ENCODE data around the gene RGS9. TPM values are rescaled to one million over a fixed set of nuclear protein-coding genes. Genes with fewer than 3 reads are reported as not detected.

RGS9 gene
- total and polyA plus RNA-seq, 4 donors = 1.0 to 4.0 (median 2.1) TPM

DNA sequence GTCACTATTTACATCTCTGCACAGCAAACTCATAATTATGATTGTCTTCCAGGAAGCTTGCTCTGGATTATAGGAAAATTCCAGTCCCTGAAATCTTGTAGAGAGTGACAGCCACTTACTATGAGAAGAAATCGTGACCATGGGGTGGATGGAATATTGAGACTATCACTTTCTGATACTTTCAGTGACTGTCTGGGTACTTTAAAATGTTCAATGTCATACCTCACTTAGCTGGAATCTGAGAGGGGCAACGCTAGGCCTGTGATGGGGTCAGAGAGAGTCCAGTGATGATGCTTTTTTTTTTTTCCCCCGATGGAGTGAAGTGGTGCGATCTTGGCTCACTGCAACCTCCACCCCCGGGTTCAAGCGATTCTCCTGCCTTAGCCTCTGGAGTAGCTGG, 32.2 kb upstream of the RGS9 start:
- WGBS = 76% methylated on average over 6 of the region's 6 CpGs
- no peak for DNase-seq (ENCODE audit: low spot score)
- H3K27me3 ChIP-seq (ENCODE audit: control insufficient read depth in 4 of 4, insufficient read depth in 4 of 4, low read length in 3 of 4) = no peaks in the 10 kb centered on the region
- H3K4me1 ChIP-seq (ENCODE audit: control insufficient read depth in 4 of 4, insufficient read depth in 4 of 4, low read length in 3 of 4) = peaks cover 5 to 21% (median 11%) of the 10 kb centered on the region in 4 donors
- H3K9me3 ChIP-seq (ENCODE audit: control insufficient read depth in 4 of 4, low read length in 3 of 4) = no peaks in the 10 kb centered on the region
- no peak overlapping the region for H3K4me3 ChIP-seq (ENCODE audit: low read depth in 1 of 3, low read length in 3 of 3)
- no peak overlapping the region for H3K9ac ChIP-seq (ENCODE audit: low read depth in 1 of 2, low read length in 2 of 2)
- no peak overlapping the region for H3K27ac ChIP-seq (ENCODE audit: low read depth in 1 of 2, low read length in 2 of 2)
- no peak for TF ChIP-seq FOXA1 (IDR thresholded peaks at IDR 0.05)
- no peak for TF ChIP-seq NR2F2 (IDR thresholded peaks at IDR 0.05)
- no peak for TF ChIP-seq EGR1 (IDR thresholded peaks at IDR 0.05; ENCODE audit: low read depth in 2 of 2)
- TF ChIP-seq HNF4A (conservative IDR thresholded peaks at IDR 0.05) = no peak
- TF ChIP-seq JUND (IDR thresholded peaks at IDR 0.05) = no peak
- TF ChIP-seq, protein P1, sequence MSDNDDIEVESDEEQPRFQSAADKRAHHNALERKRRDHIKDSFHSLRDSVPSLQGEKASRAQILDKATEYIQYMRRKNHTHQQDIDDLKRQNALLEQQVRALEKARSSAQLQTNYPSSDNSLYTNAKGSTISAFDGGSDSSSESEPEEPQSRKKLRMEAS (IDR thresholded peaks at IDR 0.05) = no peak
- TF ChIP-seq, protein P2, sequence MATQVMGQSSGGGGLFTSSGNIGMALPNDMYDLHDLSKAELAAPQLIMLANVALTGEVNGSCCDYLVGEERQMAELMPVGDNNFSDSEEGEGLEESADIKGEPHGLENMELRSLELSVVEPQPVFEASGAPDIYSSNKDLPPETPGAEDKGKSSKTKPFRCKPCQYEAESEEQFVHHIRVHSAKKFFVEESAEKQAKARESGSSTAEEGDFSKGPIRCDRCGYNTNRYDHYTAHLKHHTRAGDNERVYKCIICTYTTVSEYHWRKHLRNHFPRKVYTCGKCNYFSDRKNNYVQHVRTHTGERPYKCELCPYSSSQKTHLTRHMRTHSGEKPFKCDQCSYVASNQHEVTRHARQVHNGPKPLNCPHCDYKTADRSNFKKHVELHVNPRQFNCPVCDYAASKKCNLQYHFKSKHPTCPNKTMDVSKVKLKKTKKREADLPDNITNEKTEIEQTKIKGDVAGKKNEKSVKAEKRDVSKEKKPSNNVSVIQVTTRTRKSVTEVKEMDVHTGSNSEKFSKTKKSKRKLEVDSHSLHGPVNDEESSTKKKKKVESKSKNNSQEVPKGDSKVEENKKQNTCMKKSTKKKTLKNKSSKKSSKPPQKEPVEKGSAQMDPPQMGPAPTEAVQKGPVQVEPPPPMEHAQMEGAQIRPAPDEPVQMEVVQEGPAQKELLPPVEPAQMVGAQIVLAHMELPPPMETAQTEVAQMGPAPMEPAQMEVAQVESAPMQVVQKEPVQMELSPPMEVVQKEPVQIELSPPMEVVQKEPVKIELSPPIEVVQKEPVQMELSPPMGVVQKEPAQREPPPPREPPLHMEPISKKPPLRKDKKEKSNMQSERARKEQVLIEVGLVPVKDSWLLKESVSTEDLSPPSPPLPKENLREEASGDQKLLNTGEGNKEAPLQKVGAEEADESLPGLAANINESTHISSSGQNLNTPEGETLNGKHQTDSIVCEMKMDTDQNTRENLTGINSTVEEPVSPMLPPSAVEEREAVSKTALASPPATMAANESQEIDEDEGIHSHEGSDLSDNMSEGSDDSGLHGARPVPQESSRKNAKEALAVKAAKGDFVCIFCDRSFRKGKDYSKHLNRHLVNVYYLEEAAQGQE (IDR thresholded peaks at IDR 0.05) = no peak
- no peaks in the 10 kb centered on the region for H3K36me3 ChIP-seq (ENCODE audit: control insufficient read depth in 4 of 4, insufficient read depth in 3 of 4, low read depth in 1 of 4, low read length in 3 of 4)

GRCh38 chr17:65108152-65108551, 29.0 kb upstream of the RGS9 start:
- H3K9me3 ChIP-seq (ENCODE audit: control insufficient read depth in 4 of 4, low read length in 3 of 4) = no peaks in the 10 kb centered on the region
- TF ChIP-seq EGR1 (IDR thresholded peaks at IDR 0.05; ENCODE audit: low read depth in 2 of 2) = no peak
- TF ChIP-seq, protein P1 (IDR thresholded peaks at IDR 0.05) = no peak
- no peak for TF ChIP-seq FOXA1 (IDR thresholded peaks at IDR 0.05)
- TF ChIP-seq RAD21 (IDR thresholded peaks at IDR 0.05) = no peak
- no peak for TF ChIP-seq HNF4A (conservative IDR thresholded peaks at IDR 0.05)
- TF ChIP-seq ATF3 (IDR thresholded peaks at IDR 0.05) = no peak
- no peak overlapping the region for H3K9ac ChIP-seq (ENCODE audit: low read depth in 1 of 2, low read length in 2 of 2)
- H3K27me3 ChIP-seq (ENCODE audit: control insufficient read depth in 4 of 4, insufficient read depth in 4 of 4, low read length in 3 of 4) = no peaks in the 10 kb centered on the region
- WGBS = 96% methylated on average over 6 of the region's 6 CpGs
- no peak overlapping the region for H3K4me3 ChIP-seq (ENCODE audit: low read depth in 1 of 3, low read length in 3 of 3)
- H3K36me3 ChIP-seq (ENCODE audit: control insufficient read depth in 4 of 4, insufficient read depth in 3 of 4, low read depth in 1 of 4, low read length in 3 of 4) = no peaks in the 10 kb centered on the region
- H3K27ac ChIP-seq (ENCODE audit: low read depth in 1 of 2, low read length in 2 of 2) = no peak overlapping the region
- no peak for DNase-seq (ENCODE audit: low spot score)
- H3K4me1 ChIP-seq (ENCODE audit: control insufficient read depth in 4 of 4, insufficient read depth in 4 of 4, low read length in 3 of 4) = peaks cover 2 to 10% (median 9%) of the 10 kb centered on the region in 4 donors

DNA sequence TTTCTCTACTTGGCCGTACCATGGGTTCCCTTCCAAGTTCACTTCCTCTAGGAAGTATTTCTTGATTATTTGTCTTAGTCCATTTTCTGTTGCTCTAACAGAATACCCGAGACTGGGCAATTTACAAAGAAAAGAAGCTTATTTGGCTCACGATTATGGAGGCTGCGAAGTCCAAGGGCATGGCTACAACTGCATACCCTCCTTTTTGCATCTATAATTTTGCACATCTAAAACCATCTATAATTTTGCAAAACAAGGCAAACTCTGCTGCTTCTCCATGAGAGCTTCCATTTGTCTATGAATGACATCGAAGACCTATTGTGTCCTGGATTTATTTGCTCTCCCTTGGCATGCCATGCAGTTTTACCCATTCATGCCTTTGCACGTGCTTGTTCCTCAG, 27.6 kb upstream of the RGS9 start:
- WGBS = 43% methylated on average over 6 of the region's 6 CpGs
- Histone ChIP-seq H3K36me3 (ENCODE audit: control insufficient read depth in 4 of 4, insufficient read depth in 3 of 4, low read depth in 1 of 4, low read length in 3 of 4) (no peaks in the 10 kb centered on the region), H3K4me3 (ENCODE audit: low read depth in 1 of 3, low read length in 3 of 3) (no peak overlapping the region), H3K9ac (ENCODE audit: low read depth in 1 of 2, low read length in 2 of 2) (no peak overlapping the region), H3K9me3 (ENCODE audit: control insufficient read depth in 4 of 4, low read length in 3 of 4) (no peaks in the 10 kb centered on the region), H3K27ac (ENCODE audit: low read depth in 1 of 2, low read length in 2 of 2) (no peak overlapping the region), H3K4me1 (ENCODE audit: control insufficient read depth in 4 of 4, insufficient read depth in 4 of 4, low read length in 3 of 4) (peaks cover 2 to 10% (median 9%) of the 10 kb centered on the region in 4 donors), H3K27me3 (ENCODE audit: control insufficient read depth in 4 of 4, insufficient read depth in 4 of 4, low read length in 3 of 4) (no peaks in the 10 kb centered on the region)
- no peak for DNase-seq (ENCODE audit: low spot score)
- TF ChIP-seq SP1 (IDR thresholded peaks at IDR 0.05) (no peak), ATF3 (IDR thresholded peaks at IDR 0.05) (no peak), HNF4G (IDR thresholded peaks at IDR 0.05) (no peak), RAD21 (IDR thresholded peaks at IDR 0.05) (no peak), JUND (IDR thresholded peaks at IDR 0.05) (no peak), YY1 (IDR thresholded peaks at IDR 0.05) (no peak), RXRA (IDR thresholded peaks at IDR 0.05) (no peak), TAF1 (conservative IDR thresholded peaks at IDR 0.05) (no peak), HNF4A (conservative IDR thresholded peaks at IDR 0.05) (no peak), FOXA1 (IDR thresholded peaks at IDR 0.05) (no peak), EGR1 (IDR thresholded peaks at IDR 0.05; ENCODE audit: low read depth in 2 of 2) (no peak), GABPA (IDR thresholded peaks at IDR 0.05 in 1 of 2, conservative IDR thresholded peaks at IDR 0.05 in 1 of 2) (no peak), NR2F2 (IDR thresholded peaks at IDR 0.05) (no peak)
- TF ChIP-seq, protein P3, sequence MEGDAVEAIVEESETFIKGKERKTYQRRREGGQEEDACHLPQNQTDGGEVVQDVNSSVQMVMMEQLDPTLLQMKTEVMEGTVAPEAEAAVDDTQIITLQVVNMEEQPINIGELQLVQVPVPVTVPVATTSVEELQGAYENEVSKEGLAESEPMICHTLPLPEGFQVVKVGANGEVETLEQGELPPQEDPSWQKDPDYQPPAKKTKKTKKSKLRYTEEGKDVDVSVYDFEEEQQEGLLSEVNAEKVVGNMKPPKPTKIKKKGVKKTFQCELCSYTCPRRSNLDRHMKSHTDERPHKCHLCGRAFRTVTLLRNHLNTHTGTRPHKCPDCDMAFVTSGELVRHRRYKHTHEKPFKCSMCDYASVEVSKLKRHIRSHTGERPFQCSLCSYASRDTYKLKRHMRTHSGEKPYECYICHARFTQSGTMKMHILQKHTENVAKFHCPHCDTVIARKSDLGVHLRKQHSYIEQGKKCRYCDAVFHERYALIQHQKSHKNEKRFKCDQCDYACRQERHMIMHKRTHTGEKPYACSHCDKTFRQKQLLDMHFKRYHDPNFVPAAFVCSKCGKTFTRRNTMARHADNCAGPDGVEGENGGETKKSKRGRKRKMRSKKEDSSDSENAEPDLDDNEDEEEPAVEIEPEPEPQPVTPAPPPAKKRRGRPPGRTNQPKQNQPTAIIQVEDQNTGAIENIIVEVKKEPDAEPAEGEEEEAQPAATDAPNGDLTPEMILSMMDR (IDR thresholded peaks at IDR 0.05; ENCODE audit: low read depth, low read length, missing input control) = no peak
- TF ChIP-seq, protein P2 (IDR thresholded peaks at IDR 0.05) = no peak
- TF ChIP-seq, protein P1 (IDR thresholded peaks at IDR 0.05) = no peak

Measured in liver (tissue), 9 donors.